ENCODE results near the gene PCSK7.

The PCSK7 gene

GRCh38 chr11:117197516-117198456 is 34.1 kb downstream of the PCSK7 start:
- DNase-seq = no peak

GRCh38 chr11:117197006-117197405 is 34.9 kb downstream of the PCSK7 start:
- DNase-seq = no peak

- no peak for DNase-seq
Observed at GRCh38 chr11:117195761-117196160, 36.1 kb downstream of the PCSK7 start.

GRCh38 chr11:117195258-117195657 is 36.6 kb downstream of the PCSK7 start:
- no peak for DNase-seq

- no peak for DNase-seq
Observed at GRCh38 chr11:117194267-117194666, 37.6 kb downstream of the PCSK7 start.

GRCh38 chr11:117193130-117194020 is 38.5 kb downstream of the PCSK7 start:
- no peak for DNase-seq

GRCh38 chr11:117192401-117192875 is 39.4 kb downstream of the PCSK7 start:
- no peak for DNase-seq

- DNase-seq = no peak
Observed at GRCh38 chr11:117191680-117192400, 40.0 kb downstream of the PCSK7 start.

GRCh38 chr11:117189941-117190544 is 41.8 kb downstream of the PCSK7 start:
- no peak for DNase-seq

GRCh38 chr11:117189191-117189940 is 42.5 kb downstream of the PCSK7 start:
- no peak for DNase-seq

GRCh38 chr11:117188620-117189081 is 43.2 kb downstream of the PCSK7 start:
- DNase-seq = no peak

- DNase-seq = no peak
Observed at GRCh38 chr11:117187799-117188481, 43.9 kb downstream of the PCSK7 start.

GRCh38 chr11:117187428-117187798 is 44.5 kb downstream of the PCSK7 start:
- no peak for DNase-seq

GRCh38 chr11:117187007-117187406 is 44.9 kb downstream of the PCSK7 start:
- no peak for DNase-seq

GRCh38 chr11:117186431-117186761 is 45.5 kb downstream of the PCSK7 start:
- DNase-seq = no peak

- DNase-seq = no peak
Observed at GRCh38 chr11:117185736-117186430, 46.0 kb downstream of the PCSK7 start.

GRCh38 chr11:117183724-117184349 is 48.0 kb downstream of the PCSK7 start:
- DNase-seq = peak; percentile 44

GRCh38 chr11:117183178-117183577 is 48.7 kb downstream of the PCSK7 start:
- peak; percentile 15 for DNase-seq

- peak; percentile 49 for DNase-seq
Observed at GRCh38 chr11:117182551-117182935, 49.3 kb downstream of the PCSK7 start.

Data from activated CD8-positive, alpha-beta memory T cell treated with anti-CD3 and anti-CD28 coated beads for 24 hours (primary cell).